HepG2 (cell line): ENCODE measurements around the gene EML2. TPM values are rescaled to one million over a fixed set of nuclear protein-coding genes. Genes with fewer than 3 reads are reported as not detected.

Experiments used
- AKAP8 ChIP-seq: sonication (generic); formaldehyde crosslinking; IDR thresholded peaks from 2 replicates; pipeline ENCODE4 v1.5.1; 2020; ENCODE audit warnings: mild to moderate bottlenecking, missing genetic modification reagents
- HNRNPL ChIP-seq: fragments of 200-400 bp; formaldehyde crosslinking; IDR thresholded peaks from 2 replicates; pipeline ENCODE4 v1.6.1; 2017; ENCODE audit warnings: mild to moderate bottlenecking, low read depth, low read length
- KAT8 ChIP-seq: IDR thresholded peaks from 2 replicates; pipeline ENCODE4 v1.6.1; 2016; ENCODE audit warnings: missing genetic modification reagents, missing compliant biosample characterization
- KDM2A ChIP-seq: sonication (generic); formaldehyde crosslinking; IDR thresholded peaks from 2 replicates; pipeline ENCODE4 v1.4.0; 2020; ENCODE audit warnings: low read depth, missing genetic modification reagents, borderline replicate concordance
- MAZ ChIP-seq, 2 experiments: sonication (generic) in 1 of 2; formaldehyde crosslinking in 1 of 2; IDR thresholded peaks; 2 replicates each; pipeline versions ENCODE4 v1.5.0 to v1.6.1; 2012 to 2020; ENCODE audit warnings: low read depth in 2 of 2, mild to moderate bottlenecking in 2 of 2, borderline replicate concordance in 1 of 2, improper control_type of control experiment in 1 of 2, low read length in 1 of 2, missing genetic modification reagents in 1 of 2, moderate library complexity in 1 of 2
- MTA1 ChIP-seq: sonication (generic); formaldehyde crosslinking; IDR thresholded peaks from 2 replicates; pipeline ENCODE4 v1.4.0; 2020; ENCODE audit warnings: missing genetic modification reagents, mild to moderate bottlenecking, borderline replicate concordance
- NRL ChIP-seq: sonication (generic); formaldehyde crosslinking; IDR thresholded peaks from 2 replicates; pipeline ENCODE4 v1.5.0; 2020; ENCODE audit warnings: missing genetic modification reagents, mild to moderate bottlenecking, moderate library complexity, borderline replicate concordance
- RAD51 ChIP-seq: fragments of 450-650 bp; IDR thresholded peaks from 2 replicates; pipeline ENCODE4 v1.6.1; 2016; ENCODE audit warnings: borderline replicate concordance
- ZNF350 ChIP-seq: sonication (generic); formaldehyde crosslinking; IDR thresholded peaks from 2 replicates; pipeline ENCODE4 v1.4.0; 2020; ENCODE audit warnings: mild to moderate bottlenecking, low read depth, missing genetic modification reagents, borderline replicate concordance
- ZNF605 ChIP-seq: sonication (generic); formaldehyde crosslinking; IDR thresholded peaks from 2 replicates; pipeline ENCODE4 v1.8.0; 2022; ENCODE audit warnings: mild to moderate bottlenecking, missing genetic modification reagents
- polyA plus RNA-seq, 8 experiments: library from polyadenylated mRNA; depleted of rRNA in 3 of 8; stranded (reverse) in 7 of 8; unstranded in 1 of 8; fragments of >200 nt; fragmentation: Illumina TruSeq in 4 of 8; extraction: Trizol in 4 of 8; gene quantifications; 2 replicates each; pipeline versions ENCODE4 v1.2.1 to v1.2.3, GENCODE V29; 2011 to 2016; ENCODE audit warnings: low read depth in 4 of 8, missing spikeins in 1 of 8, mixed read lengths in 1 of 8; ENCODE audit not compliant: insufficient read depth in 1 of 8
- total RNA-seq, 5 experiments: library from RNA; depleted of rRNA; stranded (reverse); fragments of >200 nt; fragmentation: Illumina TruSeq; extraction: Trizol; gene quantifications; 2 replicates each; pipeline ENCODE4 v1.2.3, GENCODE V29; 2016; ENCODE audit warnings: low read depth in 1 of 5
- TF ChIP-seq, protein P1 (sequence below): sonication (generic); formaldehyde crosslinking; IDR thresholded peaks from 2 replicates; pipeline ENCODE4 v1.8.1; 2023; ENCODE audit warnings: mild to moderate bottlenecking, inconsistent platforms, moderate library complexity, missing genetic modification reagents, borderline replicate concordance
- TF ChIP-seq, protein P2 (sequence below): sonication (generic); formaldehyde crosslinking; IDR thresholded peaks from 2 replicates; pipeline ENCODE4 v1.5.1; 2020; ENCODE audit warnings: mild to moderate bottlenecking, moderate library complexity, missing genetic modification reagents
- TF ChIP-seq, protein P3 (sequence below): sonication (generic); formaldehyde crosslinking; IDR thresholded peaks from 2 replicates; pipeline ENCODE4 v1.5.0; 2020; ENCODE audit warnings: mild to moderate bottlenecking, missing genetic modification reagents, borderline replicate concordance
- TF ChIP-seq, protein P4 (sequence below): sonication (generic); formaldehyde crosslinking; IDR thresholded peaks from 2 replicates; pipeline ENCODE4 v1.5.1; 2020; ENCODE audit warnings: mild to moderate bottlenecking, missing genetic modification reagents
- TF ChIP-seq, protein P5 (sequence below): IDR thresholded peaks from 2 replicates; pipeline ENCODE4 v1.6.1; 2016

The EML2 gene
- total and polyA plus RNA-seq, 2 of the 13 experiments (the other 11 are each of a cell fraction or from before 2014, with no cell fraction given), result 7.3 to 12.9 TPM

DNA sequence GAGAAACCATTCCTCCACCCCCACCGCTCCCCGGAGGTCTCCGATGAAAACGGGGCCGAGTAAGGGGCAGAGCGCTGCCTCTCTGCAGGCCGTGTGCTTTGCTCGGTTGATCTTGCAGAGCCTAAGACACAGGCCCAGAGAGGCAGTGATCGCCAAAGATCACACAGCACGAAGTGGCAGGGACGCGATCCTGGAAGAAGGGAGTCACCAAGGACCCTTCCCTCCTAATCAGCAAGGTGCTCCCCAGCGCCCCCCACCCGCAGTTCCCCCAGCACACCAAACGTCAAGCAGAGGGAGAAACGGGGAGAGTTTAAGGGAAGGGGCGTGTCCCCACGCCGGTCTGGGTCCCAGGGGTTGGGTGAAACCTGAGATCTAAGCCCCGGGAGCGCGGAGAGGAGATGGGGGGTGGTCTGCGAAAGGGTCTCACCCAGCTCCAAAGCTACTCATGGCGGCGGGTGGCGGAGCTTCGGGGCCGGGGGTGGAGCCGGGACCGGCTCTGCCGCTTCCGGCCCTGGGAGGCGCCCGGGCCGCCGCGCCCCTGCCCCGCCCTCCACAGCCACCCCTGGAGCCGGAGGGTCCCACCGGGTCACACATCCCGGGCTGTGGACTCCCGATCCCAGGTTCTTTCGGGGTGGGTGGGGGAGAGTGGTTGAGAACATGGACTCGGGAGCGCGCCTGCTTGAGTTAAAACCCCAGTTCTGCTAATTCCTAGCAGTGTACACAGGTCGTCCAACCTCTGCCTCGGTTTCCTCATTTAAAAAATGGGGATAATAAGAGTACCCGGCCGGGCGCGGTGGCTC lies at the start of gene EML2 (continued):
- no peak for TF ChIP-seq HNRNPL
- peak; percentile 32; the same call in 1 of the 2 replicates for TF ChIP-seq KDM2A (CRISPR knock-in tag)
- TF ChIP-seq, protein P1, sequence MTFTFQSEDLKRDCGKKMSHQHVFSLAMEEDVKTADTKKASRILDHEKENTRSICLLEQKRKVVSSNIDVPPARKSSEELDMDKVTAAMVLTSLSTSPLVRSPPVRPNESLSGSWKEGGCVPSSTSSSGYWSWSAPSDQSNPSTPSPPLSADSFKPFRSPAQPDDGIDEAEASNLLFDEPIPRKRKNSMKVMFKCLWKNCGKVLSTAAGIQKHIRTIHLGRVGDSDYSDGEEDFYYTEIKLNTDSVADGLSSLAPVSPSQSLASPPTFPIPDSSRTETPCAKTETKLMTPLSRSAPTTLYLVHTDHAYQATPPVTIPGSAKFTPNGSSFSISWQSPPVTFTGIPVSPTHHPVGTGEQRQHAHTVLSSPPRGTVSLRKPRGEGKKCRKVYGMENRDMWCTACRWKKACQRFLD (CRISPR knock-in tag), result no peak
- TF ChIP-seq RAD51, result no peak
- TF ChIP-seq AKAP8 (CRISPR knock-in tag), result no peak
- TF ChIP-seq NRL (CRISPR knock-in tag), result peak; percentile 63; the same call in 1 of the 2 replicates
- TF ChIP-seq ZNF605, result no peak
- TF ChIP-seq, protein P2, sequence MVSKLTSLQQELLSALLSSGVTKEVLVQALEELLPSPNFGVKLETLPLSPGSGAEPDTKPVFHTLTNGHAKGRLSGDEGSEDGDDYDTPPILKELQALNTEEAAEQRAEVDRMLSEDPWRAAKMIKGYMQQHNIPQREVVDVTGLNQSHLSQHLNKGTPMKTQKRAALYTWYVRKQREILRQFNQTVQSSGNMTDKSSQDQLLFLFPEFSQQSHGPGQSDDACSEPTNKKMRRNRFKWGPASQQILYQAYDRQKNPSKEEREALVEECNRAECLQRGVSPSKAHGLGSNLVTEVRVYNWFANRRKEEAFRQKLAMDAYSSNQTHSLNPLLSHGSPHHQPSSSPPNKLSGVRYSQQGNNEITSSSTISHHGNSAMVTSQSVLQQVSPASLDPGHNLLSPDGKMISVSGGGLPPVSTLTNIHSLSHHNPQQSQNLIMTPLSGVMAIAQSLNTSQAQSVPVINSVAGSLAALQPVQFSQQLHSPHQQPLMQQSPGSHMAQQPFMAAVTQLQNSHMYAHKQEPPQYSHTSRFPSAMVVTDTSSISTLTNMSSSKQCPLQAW (CRISPR knock-in tag), result peak; percentile 40; the same call in 1 of the 2 replicates
- no peak for TF ChIP-seq ZNF350 (CRISPR knock-in tag)
- no peak; the same call in 1 of the 2 replicates for TF ChIP-seq MTA1 (CRISPR knock-in tag)
- TF ChIP-seq, protein P3, sequence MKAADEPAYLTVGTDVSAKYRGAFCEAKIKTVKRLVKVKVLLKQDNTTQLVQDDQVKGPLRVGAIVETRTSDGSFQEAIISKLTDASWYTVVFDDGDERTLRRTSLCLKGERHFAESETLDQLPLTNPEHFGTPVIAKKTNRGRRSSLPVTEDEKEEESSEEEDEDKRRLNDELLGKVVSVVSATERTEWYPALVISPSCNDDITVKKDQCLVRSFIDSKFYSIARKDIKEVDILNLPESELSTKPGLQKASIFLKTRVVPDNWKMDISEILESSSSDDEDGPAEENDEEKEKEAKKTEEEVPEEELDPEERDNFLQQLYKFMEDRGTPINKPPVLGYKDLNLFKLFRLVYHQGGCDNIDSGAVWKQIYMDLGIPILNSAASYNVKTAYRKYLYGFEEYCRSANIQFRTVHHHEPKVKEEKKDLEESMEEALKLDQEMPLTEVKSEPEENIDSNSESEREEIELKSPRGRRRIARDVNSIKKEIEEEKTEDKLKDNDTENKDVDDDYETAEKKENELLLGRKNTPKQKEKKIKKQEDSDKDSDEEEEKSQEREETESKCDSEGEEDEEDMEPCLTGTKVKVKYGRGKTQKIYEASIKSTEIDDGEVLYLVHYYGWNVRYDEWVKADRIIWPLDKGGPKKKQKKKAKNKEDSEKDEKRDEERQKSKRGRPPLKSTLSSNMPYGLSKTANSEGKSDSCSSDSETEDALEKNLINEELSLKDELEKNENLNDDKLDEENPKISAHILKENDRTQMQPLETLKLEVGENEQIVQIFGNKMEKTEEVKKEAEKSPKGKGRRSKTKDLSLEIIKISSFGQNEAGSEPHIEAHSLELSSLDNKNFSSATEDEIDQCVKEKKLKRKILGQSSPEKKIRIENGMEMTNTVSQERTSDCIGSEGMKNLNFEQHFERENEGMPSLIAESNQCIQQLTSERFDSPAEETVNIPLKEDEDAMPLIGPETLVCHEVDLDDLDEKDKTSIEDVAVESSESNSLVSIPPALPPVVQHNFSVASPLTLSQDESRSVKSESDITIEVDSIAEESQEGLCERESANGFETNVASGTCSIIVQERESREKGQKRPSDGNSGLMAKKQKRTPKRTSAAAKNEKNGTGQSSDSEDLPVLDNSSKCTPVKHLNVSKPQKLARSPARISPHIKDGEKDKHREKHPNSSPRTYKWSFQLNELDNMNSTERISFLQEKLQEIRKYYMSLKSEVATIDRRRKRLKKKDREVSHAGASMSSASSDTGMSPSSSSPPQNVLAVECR (CRISPR knock-in tag), result peak; percentile 24; the same call in 1 of the 2 replicates
- TF ChIP-seq, protein P4, sequence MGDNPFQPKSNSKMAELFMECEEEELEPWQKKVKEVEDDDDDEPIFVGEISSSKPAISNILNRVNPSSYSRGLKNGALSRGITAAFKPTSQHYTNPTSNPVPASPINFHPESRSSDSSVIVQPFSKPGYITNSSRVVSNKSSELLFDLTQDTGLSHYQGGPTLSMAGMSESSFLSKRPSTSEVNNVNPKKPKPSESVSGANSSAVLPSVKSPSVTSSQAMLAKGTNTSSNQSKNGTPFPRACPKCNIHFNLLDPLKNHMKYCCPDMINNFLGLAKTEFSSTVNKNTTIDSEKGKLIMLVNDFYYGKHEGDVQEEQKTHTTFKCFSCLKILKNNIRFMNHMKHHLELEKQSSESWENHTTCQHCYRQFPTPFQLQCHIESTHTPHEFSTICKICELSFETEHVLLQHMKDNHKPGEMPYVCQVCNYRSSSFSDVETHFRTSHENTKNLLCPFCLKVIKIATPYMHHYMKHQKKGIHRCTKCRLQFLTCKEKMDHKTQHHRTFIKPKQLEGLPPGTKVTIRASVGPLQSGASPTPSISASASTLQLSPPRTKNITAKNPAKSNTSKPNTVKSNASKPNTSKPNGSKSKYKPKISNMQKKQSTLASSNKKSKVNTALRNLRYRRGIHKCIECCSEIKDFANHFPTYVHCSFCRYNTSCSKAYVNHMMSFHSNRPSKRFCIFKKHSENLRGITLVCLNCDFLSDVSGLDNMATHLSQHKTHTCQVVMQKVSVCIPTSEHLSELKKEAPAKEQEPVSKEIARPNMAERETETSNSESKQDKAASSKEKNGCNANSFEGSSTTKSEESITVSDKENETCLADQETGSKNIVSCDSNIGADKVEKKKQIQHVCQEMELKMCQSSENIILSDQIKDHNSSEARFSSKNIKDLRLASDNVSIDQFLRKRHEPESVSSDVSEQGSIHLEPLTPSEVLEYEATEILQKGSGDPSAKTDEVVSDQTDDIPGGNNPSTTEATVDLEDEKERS (CRISPR knock-in tag), result no peak
- 0 out of 2 replicates have a peak, but pooled peaks have one; percentile 16 for TF ChIP-seq KAT8 (CRISPR knock-in tag)
- TF ChIP-seq MAZ (IDR thresholded peaks at IDR 0.05; ENCODE audit: borderline replicate concordance, low read depth, low read length), result no peak
- no peak; the same call in 1 of the 2 replicates for TF ChIP-seq MAZ (CRISPR knock-in tag; IDR thresholded peaks at IDR 0.05; ENCODE audit: low read depth)
- TF ChIP-seq, protein P5, sequence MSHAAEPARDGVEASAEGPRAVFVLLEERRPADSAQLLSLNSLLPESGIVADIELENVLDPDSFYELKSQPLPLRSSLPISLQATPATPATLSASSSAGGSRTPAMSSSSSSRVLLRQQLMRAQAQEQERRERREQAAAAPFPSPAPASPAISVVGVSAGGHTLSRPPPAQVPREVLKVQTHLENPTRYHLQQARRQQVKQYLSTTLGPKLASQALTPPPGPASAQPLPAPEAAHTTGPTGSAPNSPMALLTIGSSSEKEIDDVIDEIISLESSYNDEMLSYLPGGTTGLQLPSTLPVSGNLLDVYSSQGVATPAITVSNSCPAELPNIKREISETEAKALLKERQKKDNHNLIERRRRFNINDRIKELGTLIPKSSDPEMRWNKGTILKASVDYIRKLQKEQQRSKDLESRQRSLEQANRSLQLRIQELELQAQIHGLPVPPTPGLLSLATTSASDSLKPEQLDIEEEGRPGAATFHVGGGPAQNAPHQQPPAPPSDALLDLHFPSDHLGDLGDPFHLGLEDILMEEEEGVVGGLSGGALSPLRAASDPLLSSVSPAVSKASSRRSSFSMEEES (CRISPR knock-in tag), result no peak
